HG03520 (cell line): Measurements from ENCODE around the gene TMOD4.
"Not testable (repeated sequence)": the region's sequence is repeated elsewhere in the genome, so short reads cannot be mapped to it uniquely, and the experiment has no call there.

ENCODE experiments used
- ATAC-seq: cut with Tn5 transposase; IDR thresholded peaks from one replicate; pipeline ENCODE4 v1.9.1; 2021; ENCODE audit warnings: mild to moderate bottlenecking, moderate library complexity; ENCODE audit not compliant: unreplicated experiment

The TMOD4 gene

DNA sequence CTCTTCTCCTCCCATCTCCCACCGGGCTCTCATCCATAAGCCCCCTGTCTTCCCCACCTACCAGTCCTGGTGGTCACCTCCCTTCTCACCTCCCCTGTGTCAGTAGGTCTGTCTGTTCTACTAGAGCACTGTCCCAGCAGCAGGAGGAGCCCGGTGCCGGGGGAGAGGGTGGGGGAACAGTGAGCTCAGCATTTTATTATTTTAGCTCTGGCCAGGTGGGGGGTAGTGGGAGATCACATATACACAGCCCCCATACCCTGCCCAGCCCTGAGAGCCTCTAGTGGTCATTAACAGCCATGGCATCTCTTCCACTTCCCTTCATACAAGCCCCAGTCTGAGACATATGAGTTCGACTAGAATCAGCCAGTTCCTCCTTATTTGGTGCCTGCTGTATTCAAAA, at the start of gene TMOD4:
TSS of gene TMOD4 (minus strand) at position 119 of the 400 bp plus-strand sequence. CDS start 1,106 bp downstream, outside the sequence.
- no peak for ATAC-seq

DNA sequence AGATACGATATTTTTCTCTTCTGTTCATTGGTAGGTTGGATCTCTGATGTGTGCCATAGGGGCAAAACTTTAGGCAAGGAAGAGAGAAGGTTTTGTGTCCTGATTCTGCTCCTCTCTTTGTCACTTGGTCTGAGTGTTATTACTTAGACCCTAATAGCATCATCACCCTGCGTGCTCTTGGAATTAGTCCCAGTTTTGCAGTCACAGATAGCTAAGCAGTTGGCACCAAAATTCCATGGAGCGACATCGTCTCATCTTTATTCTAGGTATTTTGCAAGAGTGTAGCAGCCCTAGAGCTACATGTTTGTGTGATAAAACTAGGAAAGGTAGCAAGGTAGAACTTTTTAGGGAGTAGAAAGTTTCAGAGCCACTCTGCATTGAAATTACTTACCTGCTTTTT, 46.3 kb upstream of the TMOD4 start:
- no peak for ATAC-seq

DNA sequence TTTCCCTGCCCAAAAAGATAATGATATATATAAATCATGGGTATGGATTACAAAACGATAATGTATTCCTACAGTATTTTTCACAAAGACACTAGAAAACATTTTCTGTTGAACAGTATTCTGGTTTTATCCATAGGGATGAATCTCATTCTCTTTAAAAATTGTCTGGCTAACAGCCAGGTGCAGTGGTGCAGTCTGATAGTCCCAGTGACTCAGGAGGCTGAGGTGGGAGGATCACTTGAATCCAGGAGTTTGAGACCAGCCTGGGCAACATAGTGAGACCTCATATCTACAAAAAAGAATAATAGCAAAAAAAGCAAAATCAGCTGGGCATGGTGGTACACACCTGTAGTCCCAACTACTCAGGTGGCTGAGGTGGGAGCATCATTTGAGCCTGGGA, 45.8 kb upstream of the TMOD4 start:
- no peak for ATAC-seq

DNA sequence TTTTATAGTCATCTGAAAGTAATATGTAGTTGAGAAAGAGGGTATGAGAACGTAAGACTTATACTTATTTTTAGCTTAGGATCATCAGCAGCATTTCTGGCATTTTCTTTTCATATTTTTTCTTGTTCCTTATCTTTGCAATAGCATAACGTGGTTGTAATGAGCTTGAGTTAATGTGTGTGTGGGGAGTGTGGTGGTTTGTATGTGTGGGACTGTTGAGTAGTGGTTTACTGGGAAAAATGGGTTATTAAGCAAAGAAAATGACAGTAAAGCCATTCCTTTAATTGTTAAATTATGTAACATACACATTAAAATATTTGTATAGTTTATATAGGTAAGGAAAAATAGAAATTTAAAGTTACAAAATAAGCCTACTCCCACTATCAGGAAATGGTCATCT, 37.8 kb upstream of the TMOD4 start:
- ATAC-seq = no peak

DNA sequence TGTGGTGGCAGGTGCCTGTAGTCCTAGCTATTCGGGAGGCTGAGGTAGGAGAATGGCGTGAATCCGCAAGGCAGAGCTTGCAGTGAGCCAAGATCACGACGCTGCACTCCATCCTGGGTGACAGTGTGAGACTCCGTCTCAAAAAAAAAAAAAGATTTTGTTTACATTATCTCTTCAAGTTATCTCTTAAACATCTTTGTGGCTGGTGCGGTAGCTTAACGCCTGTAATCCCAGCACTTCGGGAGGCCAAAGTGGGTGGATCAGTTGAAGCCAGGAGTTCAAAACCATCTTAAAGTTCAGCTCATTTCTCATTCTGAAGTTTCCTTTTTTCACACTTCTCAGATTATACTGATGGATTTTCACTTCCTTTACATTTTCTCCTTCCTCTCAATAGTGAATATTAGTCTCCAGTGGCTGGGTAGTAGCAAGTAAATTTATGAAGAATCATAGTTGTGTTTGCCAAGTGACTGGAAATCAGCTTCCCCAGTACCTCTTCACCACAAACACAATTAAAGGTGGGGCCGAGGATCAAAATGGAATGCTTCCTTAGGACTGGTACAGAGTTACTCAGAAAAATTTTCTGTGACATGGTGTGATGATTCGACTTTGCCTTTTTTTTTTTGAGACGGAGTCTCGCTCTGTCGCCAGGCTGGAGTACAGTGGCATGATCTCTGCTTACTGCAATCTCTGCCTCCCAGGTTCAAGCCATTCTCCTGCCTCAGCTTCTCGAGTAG, 36.4 kb upstream of the TMOD4 start:
- ATAC-seq = no peak

DNA sequence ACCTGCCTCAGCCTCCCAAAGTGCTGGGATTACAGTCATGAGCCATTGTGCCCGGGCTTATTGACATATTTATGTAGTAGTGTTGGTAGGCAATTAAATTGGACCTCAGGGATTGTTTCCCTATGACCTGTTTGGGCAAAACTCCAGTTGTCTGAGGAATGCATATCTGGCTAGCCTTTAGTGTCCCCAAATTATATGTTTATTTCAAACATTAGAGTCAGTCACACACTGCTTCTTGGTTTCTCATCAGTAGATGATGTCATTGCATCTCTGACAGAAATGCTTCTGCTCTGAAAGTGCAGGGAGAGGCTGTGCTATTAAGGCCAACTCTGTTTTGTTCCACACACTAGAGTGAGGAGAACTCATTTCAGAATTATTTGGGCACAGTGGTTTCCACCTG, 35.0 kb upstream of the TMOD4 start:
- ATAC-seq = no peak

DNA sequence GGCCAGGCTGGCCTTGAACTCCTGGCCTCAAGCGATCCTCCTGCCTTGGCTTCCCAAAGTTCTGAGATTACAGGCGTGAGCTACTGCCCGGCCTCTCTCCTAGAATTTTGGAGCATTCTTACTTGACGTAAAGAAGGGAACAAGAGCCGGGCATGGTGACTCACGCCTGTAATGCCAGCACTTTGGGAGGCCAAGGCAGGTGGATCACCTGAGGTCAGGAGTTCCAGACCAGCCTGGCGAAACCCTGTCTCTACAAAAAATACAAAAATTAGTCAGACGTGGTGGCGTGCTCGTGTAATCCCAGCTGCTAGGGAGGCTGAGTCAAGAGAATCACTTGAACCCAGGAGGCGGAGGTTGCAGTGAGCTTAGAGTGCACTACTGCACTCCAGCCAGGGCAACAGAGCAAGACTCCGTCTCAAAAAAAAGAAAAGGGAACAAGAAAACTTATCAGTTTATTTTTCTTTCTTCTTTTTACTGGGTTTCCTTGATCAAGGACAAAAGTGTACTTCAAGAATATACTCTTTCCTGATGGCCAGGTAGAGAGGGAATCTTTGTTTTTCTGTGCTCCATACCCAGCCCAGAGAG, 29.7 kb upstream of the TMOD4 start:
- ATAC-seq = not testable (repeated sequence)

DNA sequence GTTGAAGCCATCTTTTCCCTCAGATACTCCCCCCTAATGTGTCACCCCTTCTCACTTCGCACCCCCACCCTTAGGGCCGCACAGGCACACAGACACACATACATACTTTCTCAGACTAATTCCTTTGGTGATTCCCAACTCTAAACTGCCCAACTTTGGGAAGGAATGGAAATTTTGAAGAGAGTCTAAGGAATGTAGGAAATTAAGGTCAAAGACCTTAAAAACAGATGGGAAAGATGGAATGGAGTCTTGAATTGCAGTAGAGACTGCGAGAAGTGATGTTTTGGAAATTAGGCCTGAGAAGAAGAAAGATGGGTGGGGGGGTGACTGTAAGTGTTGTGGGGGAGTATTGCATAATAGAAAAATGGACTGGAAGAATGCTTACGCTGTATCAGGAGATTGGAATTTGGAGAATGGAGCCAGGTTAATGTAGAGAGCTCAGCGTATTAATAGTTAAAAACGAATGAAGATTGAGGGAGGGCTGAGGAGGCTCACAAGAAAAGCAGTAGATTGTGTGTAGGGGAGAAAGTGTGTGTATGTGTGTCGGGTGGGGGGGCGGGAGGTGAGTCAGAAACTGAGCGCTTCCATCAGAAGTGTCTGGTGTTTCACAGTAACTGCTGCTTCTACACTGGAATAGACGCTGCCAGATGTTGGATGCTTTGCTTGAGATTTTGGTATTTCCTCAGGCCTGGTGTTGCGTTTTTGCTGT, 24.2 kb upstream of the TMOD4 start:
- ATAC-seq = no peak

DNA sequence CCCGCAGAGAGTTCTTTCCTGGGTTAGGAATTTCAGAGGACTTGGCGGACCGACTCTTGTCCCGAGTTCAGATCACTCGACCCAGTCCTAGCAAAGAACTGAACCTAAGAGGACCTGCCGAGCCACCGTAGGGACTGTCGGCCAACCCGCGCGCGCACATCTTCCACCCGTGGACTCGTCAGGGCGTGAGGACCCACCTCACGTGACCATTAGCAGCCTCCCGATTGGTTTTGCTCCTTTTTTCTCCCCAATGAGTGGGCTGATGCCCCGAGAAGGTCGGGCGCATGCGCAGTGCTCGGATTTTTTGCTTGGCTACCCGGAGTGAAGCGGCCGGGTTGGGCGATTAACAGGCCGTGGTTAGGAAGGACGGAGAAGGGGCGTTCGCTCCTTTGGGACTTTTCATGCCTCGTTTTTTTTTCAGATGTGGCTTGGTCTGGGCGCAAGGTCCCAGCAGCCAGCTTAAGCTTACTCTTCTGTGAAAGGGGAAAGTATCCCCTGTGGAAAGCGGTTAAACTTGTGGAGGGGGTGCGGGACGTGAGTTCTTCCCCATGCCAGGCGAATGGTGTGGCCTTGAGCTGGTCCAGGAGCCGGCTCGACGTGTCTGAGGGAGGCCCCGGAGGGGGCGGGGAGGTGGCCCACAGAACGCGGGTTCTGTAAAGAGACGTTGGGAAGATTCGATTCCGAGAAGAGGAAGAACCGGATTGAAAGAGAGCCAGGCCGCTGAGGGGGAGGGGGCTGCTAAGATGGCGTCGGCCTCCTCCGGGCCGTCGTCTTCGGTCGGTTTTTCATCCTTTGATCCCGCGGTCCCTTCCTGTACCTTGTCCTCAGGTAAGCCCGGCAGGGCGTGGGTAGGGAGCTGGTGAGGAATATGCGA, 22.7 kb upstream of the TMOD4 start, which contains the start of gene PIP5K1A:
TSS of gene PIP5K1A (plus strand) at position 299 of the 874 bp plus-strand sequence. CDS start at position 744, 445 bp downstream.
- ATAC-seq = peak; percentile 84

DNA sequence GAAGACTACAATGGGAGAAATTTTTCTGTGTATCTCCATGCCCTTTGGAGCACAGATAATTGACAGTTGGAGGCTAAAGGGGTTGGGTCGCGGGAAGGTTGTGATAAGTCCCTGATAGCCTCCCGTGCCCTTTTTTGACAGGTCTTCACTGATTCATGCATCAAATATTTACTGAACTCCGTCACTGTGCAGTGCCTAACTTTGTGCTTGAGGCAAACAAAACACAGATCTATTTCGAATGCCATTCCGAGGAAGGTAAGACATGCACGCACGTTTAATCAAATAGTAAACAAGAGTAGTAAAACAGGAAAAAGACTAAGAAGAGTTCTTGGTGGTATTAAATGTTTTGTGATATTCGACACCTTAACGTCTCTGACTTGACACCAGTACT, 22.1 kb upstream of the TMOD4 start:
- ATAC-seq = no peak

DNA sequence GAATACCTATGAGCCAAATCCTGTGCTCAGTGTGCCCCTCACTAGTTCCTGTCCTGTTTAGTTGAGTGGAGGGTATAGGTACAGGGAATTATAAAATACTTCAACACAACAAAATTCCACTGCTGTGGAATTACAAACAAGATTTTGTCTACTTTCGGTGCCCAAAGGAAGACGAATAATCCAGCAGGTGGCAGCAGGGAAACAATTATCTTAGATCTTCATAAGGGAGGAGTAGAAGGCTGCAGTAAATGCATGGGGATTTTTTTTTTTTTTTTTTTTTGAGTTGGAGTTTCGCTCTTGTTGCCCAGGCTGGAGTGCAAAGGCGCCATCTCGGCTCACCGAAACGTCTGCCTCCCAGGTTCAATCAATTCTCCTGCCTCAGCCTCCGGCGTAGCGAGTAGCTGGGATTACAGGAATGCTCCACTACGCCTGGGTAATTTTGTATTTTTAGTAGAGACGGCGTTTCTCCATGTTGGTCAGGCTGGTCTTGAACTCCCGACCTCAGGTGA, 20.6 kb upstream of the TMOD4 start:
- ATAC-seq = no peak

DNA sequence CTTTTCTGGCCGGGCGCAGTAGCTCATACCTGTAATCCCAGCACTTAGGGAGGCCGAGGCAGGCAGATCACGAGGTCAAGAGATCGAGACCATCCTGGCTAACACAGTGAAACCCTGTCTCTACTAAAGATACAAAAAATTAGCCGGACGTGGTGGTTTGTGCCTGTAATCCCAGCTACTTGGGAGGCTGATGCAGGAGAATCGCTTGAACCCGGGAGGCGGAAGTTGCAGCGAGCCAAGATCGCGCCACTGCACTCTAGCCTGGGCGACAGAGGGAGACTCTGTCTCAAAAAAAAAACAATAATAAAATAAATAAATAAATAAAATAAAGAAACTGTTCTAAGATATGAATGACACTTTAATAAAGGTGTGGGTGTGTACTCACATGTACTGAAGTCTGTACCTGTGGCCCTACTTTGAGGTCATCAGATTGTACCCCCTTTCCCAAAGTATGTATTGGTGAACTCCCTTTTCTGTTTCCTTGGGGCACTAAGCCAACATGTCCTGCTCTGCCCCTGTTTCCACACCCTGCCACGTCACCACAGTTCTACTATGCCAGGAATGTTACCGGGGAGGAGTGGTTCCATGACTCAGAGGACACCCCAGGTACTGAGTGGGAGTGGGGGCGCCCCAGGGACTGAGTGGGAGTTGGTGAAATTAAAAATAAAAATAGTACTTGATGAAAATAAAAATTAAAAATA, 19.3 kb upstream of the TMOD4 start:
- not testable (repeated sequence) for ATAC-seq

DNA sequence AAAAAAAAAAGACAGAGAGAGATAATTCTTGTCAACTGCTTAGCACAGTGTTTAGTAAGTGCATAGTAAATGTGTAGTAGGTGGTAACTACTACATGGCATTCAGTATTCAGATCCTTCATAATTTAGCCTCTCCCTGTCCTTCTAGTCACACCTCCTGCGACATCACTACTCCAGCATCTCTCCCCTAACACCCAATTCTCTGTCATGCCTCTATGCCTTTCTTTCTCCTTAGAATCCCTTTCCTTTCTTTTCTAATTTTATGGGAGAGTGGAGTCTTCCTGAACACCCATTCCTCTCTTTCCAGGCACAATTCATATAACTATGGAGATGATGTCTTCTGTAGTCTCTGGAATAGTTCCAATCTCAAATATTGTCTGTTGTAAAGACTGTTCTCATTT, 18.1 kb upstream of the TMOD4 start:
- no peak for ATAC-seq

DNA sequence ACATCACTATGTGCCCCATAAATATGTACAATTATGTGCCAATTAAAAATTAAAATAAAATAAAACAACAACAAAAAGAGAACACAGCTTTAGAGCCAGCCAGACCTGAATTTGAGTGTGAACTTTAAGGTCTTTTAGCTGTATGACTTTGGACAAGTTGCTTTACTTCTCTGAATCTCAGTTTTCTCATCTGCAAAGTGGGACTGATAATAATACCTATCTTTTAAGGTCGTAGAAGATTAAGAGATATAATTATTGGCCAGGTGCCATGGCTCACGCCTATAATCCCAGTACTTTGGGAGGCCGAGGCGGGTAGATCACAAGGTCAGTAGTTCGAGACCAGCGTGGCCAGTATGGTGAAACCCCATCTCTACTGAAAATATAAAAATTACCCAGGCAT, 17.5 kb upstream of the TMOD4 start:
- ATAC-seq = no peak

DNA sequence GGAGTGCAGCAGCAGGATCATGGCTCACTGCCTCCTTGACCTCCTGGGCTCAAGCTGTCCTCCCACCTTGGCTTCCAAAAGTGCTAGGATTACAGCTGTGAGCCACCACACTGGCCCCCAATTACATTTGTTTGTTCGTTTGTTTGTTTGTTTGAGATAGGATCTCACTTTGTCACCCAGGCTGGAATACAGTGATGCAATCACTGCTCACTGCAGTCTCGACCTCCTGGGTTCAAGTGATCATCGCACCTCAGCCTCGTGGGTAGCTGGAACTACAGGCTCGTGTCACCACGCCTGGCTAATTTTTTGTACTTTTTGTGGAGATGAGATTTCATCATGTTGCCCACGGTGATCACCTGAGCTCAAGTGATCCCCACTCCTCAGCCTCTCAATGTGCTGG, 16.3 kb upstream of the TMOD4 start:
- no peak for ATAC-seq

DNA sequence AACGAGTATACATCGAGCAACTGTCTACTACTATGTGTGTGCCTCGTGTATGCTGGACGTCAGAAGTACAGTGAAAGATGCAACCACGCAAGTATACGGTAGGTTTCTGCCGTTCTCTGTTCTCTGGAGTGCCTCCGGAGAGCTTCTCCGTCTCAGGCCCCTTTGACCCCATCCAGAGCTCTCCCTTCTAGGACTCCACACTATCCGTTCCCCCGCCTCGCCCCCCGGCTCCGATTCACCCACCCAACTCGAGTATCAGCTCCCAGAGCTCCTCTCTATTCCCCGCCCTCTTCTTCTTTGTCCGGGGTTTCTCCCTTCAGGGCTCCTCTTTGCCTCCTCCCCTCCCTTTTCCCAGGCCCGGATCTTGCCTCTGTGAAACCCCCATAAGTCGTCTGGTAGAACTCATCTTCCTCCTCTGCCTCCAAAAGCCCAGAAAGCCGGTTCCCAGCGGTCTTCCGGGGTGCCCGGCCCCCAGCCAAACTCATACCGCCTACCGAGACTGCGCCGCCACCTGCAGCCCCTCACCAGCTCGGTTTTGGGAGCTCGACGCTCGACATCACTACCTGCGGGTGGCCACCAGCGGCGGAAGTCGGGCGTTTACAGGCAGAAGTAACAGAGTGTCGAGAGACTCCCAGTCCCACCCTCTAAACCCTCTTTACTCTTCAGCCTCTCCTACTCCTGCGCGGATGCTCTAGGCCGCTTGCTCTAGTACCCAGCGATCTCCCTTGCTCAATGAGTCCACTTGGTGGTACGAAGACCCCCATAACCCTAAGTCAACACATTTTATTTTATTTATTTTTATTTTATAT, 14.1 kb upstream of the TMOD4 start, which contains the start of gene VPS72:
TSS of gene VPS72 (minus strand) at position 561 of the 809 bp plus-strand sequence. CDS start at position 485, 76 bp downstream.
- ATAC-seq = peak; percentile 89

DNA sequence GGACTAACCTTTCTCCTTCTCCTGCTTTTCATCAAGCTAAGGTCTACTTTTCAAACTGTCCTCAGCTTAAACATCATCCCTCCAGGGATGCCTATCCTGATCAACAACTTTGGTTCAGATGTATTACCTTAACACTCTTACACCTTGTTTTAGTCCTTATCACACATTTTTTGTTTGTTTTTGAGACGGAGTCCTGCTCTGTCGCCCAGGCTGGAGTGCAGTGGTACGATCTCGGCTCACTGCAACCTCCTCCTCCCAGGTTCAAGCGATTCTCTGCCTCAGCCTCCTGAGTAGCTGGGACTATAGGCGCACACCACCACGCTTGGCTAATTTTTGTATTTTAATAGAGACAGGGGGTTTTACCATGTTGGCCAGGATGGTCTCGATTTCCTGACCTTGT, 12.9 kb upstream of the TMOD4 start:
- ATAC-seq = not testable (repeated sequence)

DNA sequence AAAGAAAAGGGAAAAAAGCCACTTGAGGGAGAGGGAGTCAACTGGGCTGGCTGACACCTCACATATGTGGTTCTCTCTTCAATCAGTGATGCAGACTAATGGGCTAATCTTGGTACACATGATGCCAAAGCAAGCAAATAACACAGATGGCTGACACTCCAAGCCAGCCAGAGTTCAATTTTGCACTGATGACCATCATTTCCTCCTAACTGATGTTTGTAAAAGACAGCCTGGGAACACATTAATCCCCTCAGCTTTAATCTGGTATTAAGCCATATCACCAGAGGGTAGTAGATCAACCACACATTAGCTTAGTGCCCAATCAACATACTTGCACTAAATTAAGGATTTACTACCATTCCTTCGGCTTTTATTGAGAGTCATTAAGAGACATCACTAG, 11.4 kb upstream of the TMOD4 start:
- no peak for ATAC-seq

DNA sequence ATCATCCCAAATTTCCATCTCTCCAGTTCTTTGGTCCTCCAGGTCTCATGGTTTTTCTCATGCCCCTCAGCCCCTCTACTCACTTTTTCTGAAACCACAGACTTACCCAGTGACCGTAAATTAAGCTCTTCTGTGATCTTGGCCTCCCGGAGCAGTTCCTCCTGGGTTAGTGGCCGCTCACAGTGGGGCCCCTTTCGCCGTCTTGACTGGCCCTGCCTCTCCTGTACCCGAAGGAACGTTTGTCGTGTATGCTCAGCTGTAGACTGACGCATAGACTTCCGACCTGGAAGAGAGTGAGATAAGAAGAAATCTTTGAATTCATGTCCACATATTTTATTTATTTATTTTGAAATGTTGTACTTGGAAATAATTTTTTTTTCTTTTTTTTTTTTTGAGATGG, 8.4 kb upstream of the TMOD4 start:
- ATAC-seq = no peak
